HUDEP-2 (cell line): Measurements from ENCODE around the gene CCDC15.
A peak's percentile ranks its signal among the peaks of the same experiment; 100 is the strongest.

Experiments
- DNase-seq, 76 experiments: peaks; one replicate each; lab custom pipeline; 2025; ENCODE audit not compliant: unreplicated experiment in 76 of 76; lab: John Stamatoyannopoulos, UW

The CCDC15 gene

GRCh38 chr11:124953753-124954589 is at the start of gene CCDC15:
CCDC15 (plus strand) TSS chr11:124954202; CDS start chr11:124954733, 531 bp downstream.
- DNase-seq: peak; percentile 12 to 98 (median 94)

GRCh38 chr11:124915541-124916369 is 38.2 kb upstream of the CCDC15 start:
- no peak for DNase-seq

- no peak for DNase-seq
These were observed 37.7 kb upstream of the CCDC15 start for GRCh38 chr11:124916370-124916710.

- DNase-seq: no peak
These were observed 36.8 kb upstream of the CCDC15 start for GRCh38 chr11:124917115-124917637.

- DNase-seq: no peak
These were observed 35.1 kb upstream of the CCDC15 start, which contains the start of gene HEPN1 for GRCh38 chr11:124918950-124919349. HEPN1 (plus strand) TSS chr11:124919250.

GRCh38 chr11:124919898-124920297 is 34.1 kb upstream of the CCDC15 start:
- no peak for DNase-seq

- DNase-seq: no peak
These were observed 33.6 kb upstream of the CCDC15 start for GRCh38 chr11:124920356-124920755.

- DNase-seq: peak in 45 of 76 experiments; percentile 7 to 79 (median 46)
These were observed 33.0 kb upstream of the CCDC15 start for GRCh38 chr11:124920870-124921609.

GRCh38 chr11:124922831-124923230 is 31.2 kb upstream of the CCDC15 start:
- no peak for DNase-seq

GRCh38 chr11:124923296-124923695 is 30.7 kb upstream of the CCDC15 start:
- DNase-seq: no peak

- DNase-seq: no peak
These were observed 24.9 kb upstream of the CCDC15 start for GRCh38 chr11:124928942-124929665.

GRCh38 chr11:124930799-124931198 is 23.2 kb upstream of the CCDC15 start:
- DNase-seq: no peak

GRCh38 chr11:124934862-124935547 is 19.0 kb upstream of the CCDC15 start:
- no peak for DNase-seq

GRCh38 chr11:124935548-124936514 is 18.2 kb upstream of the CCDC15 start, which contains the start of gene HEPACAM:
HEPACAM (minus strand) TSS chr11:124936047; CDS start chr11:124936006, 41 bp downstream.
- DNase-seq: no peak

- DNase-seq: no peak
These were observed 16.6 kb upstream of the CCDC15 start for GRCh38 chr11:124937336-124937935.

- no peak for DNase-seq
These were observed 15.7 kb upstream of the CCDC15 start for GRCh38 chr11:124938206-124938765.

GRCh38 chr11:124938970-124939369 is 15.0 kb upstream of the CCDC15 start:
- DNase-seq: no peak

GRCh38 chr11:124941703-124942102 is 12.3 kb upstream of the CCDC15 start:
- no peak for DNase-seq
